H1 (cell line): ENCODE measurements around the gene L3MBTL1. TPM values are rescaled to one million over a fixed set of nuclear protein-coding genes. Genes with fewer than 3 reads are reported as not detected.

Experiments
- CTCF ChIA-PET: fragments of 300-600 bp; sonication (Branson Sonifier 250); formaldehyde crosslinking; loops from one replicate; lab custom pipeline; 2021; ENCODE audit not compliant: partially characterized antibody; lab: Charles Lee
- POLR2A ChIA-PET: fragments of 300-600 bp; sonication (Branson Sonifier 250); formaldehyde crosslinking; loops from one replicate; lab custom pipeline; 2021; ENCODE audit warnings: inconsistent platforms; ENCODE audit not compliant: partially characterized antibody; lab: Charles Lee
- DNase-seq, 2 experiments: peaks; one replicate each; pipeline versions ENCODE4 v3.0.0 to v3.0.0-alpha.2; 2010 to 2022; ENCODE audit warnings: low spot score in 2 of 2, low read depth in 1 of 2, mixed read lengths in 1 of 2
- FAIRE-seq: peaks from 2 replicates; lab custom pipeline; 2011; peaks lifted over from hg19 to GRCh38; lab: Jason Lieb, UNC
- H2AFZ ChIP-seq: 2 replicates; pipeline ENCODE4 v1.8.1; 2012; ENCODE audit warnings: low read length, inconsistent platforms
- H2AK5ac ChIP-seq: 2 replicates; pipeline ENCODE4 v1.6.1; 2013; ENCODE audit warnings: low read depth, low read length
- H2BK120ac ChIP-seq: replicated peaks from 2 replicates; pipeline ENCODE3; 2013; ENCODE audit warnings: low read depth, low read length, inconsistent platforms
- H2BK12ac ChIP-seq: 2 replicates; pipeline ENCODE4 v1.6.1; 2013; ENCODE audit warnings: low read depth, low read length
- H2BK15ac ChIP-seq: 2 replicates; pipeline ENCODE4 v1.6.1; 2013; ENCODE audit warnings: low read length
- H2BK20ac ChIP-seq: 2 replicates; pipeline ENCODE4 v1.6.1; 2013; ENCODE audit warnings: low read length
- H2BK5ac ChIP-seq: 2 replicates; pipeline ENCODE4 v1.6.1; 2013; ENCODE audit warnings: low read depth, low read length
- H3K14ac ChIP-seq: 2 replicates; pipeline ENCODE4 v1.6.1; 2013; ENCODE audit warnings: inconsistent platforms; ENCODE audit not compliant: insufficient read length
- H3K18ac ChIP-seq: 2 replicates; pipeline ENCODE4 v1.6.1; 2013; ENCODE audit warnings: low read length; ENCODE audit errors: extremely low read depth
- H3K23ac ChIP-seq: 2 replicates; pipeline ENCODE4 v1.6.1; 2013; ENCODE audit warnings: inconsistent platforms; ENCODE audit not compliant: insufficient read length
- H3K23me2 ChIP-seq: 2 replicates; pipeline ENCODE4 v1.6.1; 2013; ENCODE audit warnings: low read depth, low read length
- H3K27ac ChIP-seq: 2 replicates; pipeline ENCODE4 v1.6.1; 2011; ENCODE audit warnings: low read depth, low read length, inconsistent platforms
- H3K27me3 ChIP-seq, 4 experiments: replicated peaks in 1 of 4; 1 replicate in 1 of 4; 2 replicates in 3 of 4; pipeline versions ENCODE4 v1.6.1 to v1.8.1; 2011 to 2013; ENCODE audit warnings: low read length in 3 of 4, mild to moderate bottlenecking in 3 of 4, inconsistent platforms in 2 of 4, mixed read lengths in 2 of 4, moderate library complexity in 1 of 4; ENCODE audit not compliant: control insufficient read depth in 3 of 4, insufficient read depth in 3 of 4; ENCODE audit errors: extremely low read depth in 1 of 4
- H3K36me3 ChIP-seq, 4 experiments: 2 replicates each; pipeline versions ENCODE4 v1.6.1 to v1.8.1; 2011 to 2013; ENCODE audit warnings: mild to moderate bottlenecking in 4 of 4, low read length in 3 of 4, moderate library complexity in 2 of 4, control low read depth in 1 of 4, inconsistent platforms in 1 of 4; ENCODE audit not compliant: insufficient read depth in 4 of 4, control insufficient read depth in 2 of 4
- H3K4ac ChIP-seq: replicated peaks from 2 replicates; pipeline ENCODE3; 2013; ENCODE audit warnings: low read length, low read depth, mixed read lengths, inconsistent platforms; ENCODE audit not compliant: insufficient read length
- H3K4me1 ChIP-seq, 4 experiments: replicated peaks in 1 of 4; 1 replicate in 1 of 4; 2 replicates in 3 of 4; pipeline versions ENCODE4 v1.6.1 to v1.8.1; 2011 to 2013; ENCODE audit warnings: low read length in 3 of 4, inconsistent platforms in 2 of 4, mixed read lengths in 1 of 4; ENCODE audit not compliant: insufficient read depth in 4 of 4, control insufficient read depth in 3 of 4
- H3K4me2 ChIP-seq, 2 experiments: 2 replicates each; pipeline versions ENCODE4 v1.6.1 to v1.8.1; 2011 to 2013; ENCODE audit warnings: low read depth in 2 of 2, low read length in 2 of 2, control low read depth in 1 of 2, inconsistent platforms in 1 of 2, mild to moderate bottlenecking in 1 of 2; ENCODE audit not compliant: insufficient read depth in 1 of 2
- H3K4me3 ChIP-seq, 4 experiments: fragments of 200-600, 300-600 bp in 1 of 4; sonication (generic), shearing (Covaris generic), sonication (Bioruptor Twin) in 1 of 4; 2 replicates each; pipeline versions ENCODE4 v1.5.1 to v1.8.1; 2011 to 2016; ENCODE audit warnings: low read length in 4 of 4, low read depth in 3 of 4, control low read depth in 2 of 4, inconsistent platforms in 2 of 4, mild to moderate bottlenecking in 2 of 4, mixed read lengths in 1 of 4, moderate library complexity in 1 of 4; ENCODE audit not compliant: insufficient read depth in 2 of 4; ENCODE audit errors: extremely low read depth in 1 of 4
- H3K56ac ChIP-seq: replicated peaks from 2 replicates; pipeline ENCODE3; 2013; ENCODE audit warnings: low read depth, mild to moderate bottlenecking, mixed read lengths, low read length, inconsistent platforms; ENCODE audit not compliant: insufficient read length
- H3K79me1 ChIP-seq: 2 replicates; pipeline ENCODE4 v1.6.1; 2013; ENCODE audit warnings: low read depth, low read length, control low read depth
- H3K79me2 ChIP-seq, 2 experiments: 2 replicates each; pipeline versions ENCODE4 v1.6.1 to v1.8.1; 2012 to 2013; ENCODE audit warnings: low read length in 2 of 2, mild to moderate bottlenecking in 2 of 2, inconsistent platforms in 1 of 2; ENCODE audit not compliant: insufficient read depth in 2 of 2, control insufficient read depth in 1 of 2
- H3K9ac ChIP-seq, 4 experiments: replicated peaks in 1 of 4; 1 replicate in 1 of 4; 2 replicates in 3 of 4; pipeline versions ENCODE4 v1.6.1 to v1.8.1; 2011 to 2013; ENCODE audit warnings: low read depth in 3 of 4, low read length in 3 of 4, control low read depth in 2 of 4, mild to moderate bottlenecking in 2 of 4, moderate library complexity in 2 of 4, inconsistent platforms in 1 of 4; ENCODE audit errors: extremely low read depth in 1 of 4
- H3K9me3 ChIP-seq, 2 experiments: 2 replicates each; pipeline versions ENCODE4 v1.6.1 to v1.8.1; 2012 to 2013; ENCODE audit warnings: mild to moderate bottlenecking in 2 of 2, moderate library complexity in 2 of 2, control low read depth in 1 of 2, inconsistent platforms in 1 of 2, low read depth in 1 of 2, low read length in 1 of 2, mixed read lengths in 1 of 2; ENCODE audit not compliant: insufficient read depth in 2 of 2
- H4K20me1 ChIP-seq, 2 experiments: replicated peaks in 1 of 2; 2 replicates each; pipeline versions ENCODE3 to v1.8.1; 2011 to 2013; ENCODE audit warnings: inconsistent platforms in 2 of 2, low read length in 2 of 2, mild to moderate bottlenecking in 1 of 2; ENCODE audit not compliant: insufficient read depth in 2 of 2, control insufficient read depth in 1 of 2
- H4K5ac ChIP-seq: 2 replicates; pipeline ENCODE4 v1.6.1; 2013; ENCODE audit warnings: low read length, low read depth, mixed read lengths, inconsistent platforms; ENCODE audit not compliant: insufficient read length
- H4K8ac ChIP-seq: 2 replicates; pipeline ENCODE4 v1.8.0; 2013; ENCODE audit warnings: mild to moderate bottlenecking, moderate library complexity, low read length, inconsistent platforms; ENCODE audit not compliant: insufficient read depth; ENCODE audit errors: extremely low read depth
- H4K91ac ChIP-seq: replicated peaks from 2 replicates; pipeline ENCODE3; 2013; ENCODE audit warnings: low read length, mixed read lengths, inconsistent platforms; ENCODE audit not compliant: insufficient read length
- BACH1 ChIP-seq: IDR thresholded peaks from 2 replicates; pipeline ENCODE4 v1.6.1; 2012; ENCODE audit warnings: low read length, improper control_type of control experiment
- BCL11A ChIP-seq, 2 experiments: IDR thresholded peaks; one replicate each; pipeline ENCODE4 v1.6.1; 2011; ENCODE audit warnings: low read depth in 2 of 2, low read length in 2 of 2, mild to moderate bottlenecking in 2 of 2
- BRCA1 ChIP-seq: IDR thresholded peaks from 2 replicates; pipeline ENCODE4 v1.6.1; 2012; ENCODE audit warnings: low read depth, low read length, improper control_type of control experiment
- KDM5A ChIP-seq: fragments of 200-600 bp; IDR thresholded peaks from 2 replicates; pipeline ENCODE4 v1.7.1; 2012; ENCODE audit warnings: mild to moderate bottlenecking, low read length, inconsistent platforms, mixed read lengths
- MAFK ChIP-seq: IDR thresholded peaks from 2 replicates; pipeline ENCODE4 v1.6.1; 2012; ENCODE audit warnings: low read depth, mild to moderate bottlenecking, improper control_type of control experiment, low read length
- RAD21 ChIP-seq, 2 experiments: IDR thresholded peaks in 1 of 2; conservative IDR thresholded peaks in 1 of 2; 2 replicates each; pipeline ENCODE4 v1.6.1; 2011; ENCODE audit warnings: low read depth in 2 of 2, low read length in 2 of 2, improper control_type of control experiment in 1 of 2, inconsistent platforms in 1 of 2, mild to moderate bottlenecking in 1 of 2, moderate library complexity in 1 of 2
- SIX5 ChIP-seq: IDR thresholded peaks from 2 replicates; pipeline ENCODE4 v1.6.1; 2011; ENCODE audit warnings: mild to moderate bottlenecking, low read depth, low read length
- WGBS, 2 experiments: shearing (Covaris generic) in 1 of 2; methylation state at CpG; one replicate each; pipeline versions ENCODE4 v1.1.6 to v1.1.7; 2013 to 2015; ENCODE audit warnings: low lambda C conversion rate in 2 of 2, mixed read lengths in 2 of 2, inconsistent platforms in 1 of 2, low coverage in 1 of 2, missing lambda C conversion rate in 1 of 2; ENCODE audit not compliant: insufficient replicate concordance in 2 of 2, insufficient coverage in 1 of 2, insufficient read length in 1 of 2; ENCODE audit errors: extremely low coverage in 1 of 2, missing lambda C conversion rate in 1 of 2; 5-methylcytosine and 5-hydroxymethylcytosine counted together
- polyA plus RNA-seq, 7 experiments: library from polyadenylated mRNA; depleted of rRNA in 3 of 7; stranded (reverse) in 5 of 7; unstranded in 2 of 7; fragments of >200 nt in 5 of 7; fragments of 200-250 nt in 2 of 7; gene quantifications; 1 replicate in 5 of 7; 2 replicates in 1 of 7; 4 replicates in 1 of 7; pipeline versions ENCODE4 v1.2.1 to v1.2.3, GENCODE V29; 2011 to 2013; ENCODE audit warnings: missing spikeins in 2 of 7, mixed read lengths in 2 of 7
- total RNA-seq: library from RNA; stranded (reverse); fragmentation: NEBNext Ultra II Directional; extraction: Animal tissue kit (Norgen Biotek cat#: 25700); gene quantifications from 2 replicates; pipeline ENCODE4 v1.2.1, GENCODE V29; 2021

The L3MBTL1 gene
- total and polyA plus RNA-seq, 2 of the 8 experiments (the other 6 are each of a cell fraction or from before 2014, with no cell fraction given), result 11.9 to 17.0 TPM

GRCh38 chr20:43558412-43559146 is 51.1 kb downstream of the L3MBTL1 start, which contains the start of gene SGK2:
TSS of gene SGK2 (plus strand) at chr20:43559027. CDS start at chr20:43566496, 7,469 bp downstream.
- Histone ChIP-seq H4K8ac (peak within 1 kb of the TSS; percentile 28; the same call in 1 of the 2 replicates), H4K91ac (no peak within 1 kb of the TSS), H3K56ac (no peak within 1 kb of the TSS), H3K9ac (no peak within 1 kb of the TSS), H2AK5ac (no peak within 1 kb of the TSS), H2BK120ac (no peak within 1 kb of the TSS), H2BK15ac (no peak within 1 kb of the TSS), H2BK20ac (no peak within 1 kb of the TSS), H4K20me1 (no peaks in the 10 kb centered on the region), H3K27ac (no peak within 1 kb of the TSS), H3K79me2 (no peaks in the 10 kb centered on the region), H3K23ac (no peak within 1 kb of the TSS), H3K4me3 (no peak within 1 kb of the TSS), H3K4me2 (no peak within 1 kb of the TSS), H3K4ac (no peak within 1 kb of the TSS), H4K5ac (no peak within 1 kb of the TSS), H2BK12ac (0 out of 2 replicates have a peak within 1 kb of the TSS, but pooled peaks have one; percentile 27), H2AFZ (no peak within 1 kb of the TSS), H3K14ac (no peak within 1 kb of the TSS), H3K27me3 (no peaks in the 10 kb centered on the region), H3K18ac (no peak within 1 kb of the TSS; the same call in 1 of the 2 replicates), H3K36me3 (no peaks in the 10 kb centered on the region), H3K79me1 (no peaks in the 10 kb centered on the region), H2BK5ac (0 out of 2 replicates have a peak within 1 kb of the TSS, but pooled peaks have one; percentile 24), H3K23me2 (peaks cover 2% of the 10 kb centered on the region; the same call in 1 of the 2 replicates), H3K9me3 (no peaks in the 10 kb centered on the region), H3K4me1 (no peaks in the 10 kb centered on the region)
- ChIA-PET POLR2A (interaction anchor here (1.0 to 1.5 kb wide), 3 partner anchors 9 to 101 kb away, joined by 3 to 6 read pairs (median 4); partner anchors contain the start of gene SRSF6), CTCF (interaction anchor here (1.2 to 2.1 kb wide), 4 partner anchors 12 to 134 kb away, joined by 4 to 9 read pairs (median 6); no protein-coding TSS in a partner anchor)
- 85% methylated on average over 12 of the region's 12 CpGs; no CpG with 5 or more reads in 1 of the 2 experiments for WGBS, 2 experiments
- TF ChIP-seq RAD21 (IDR thresholded peaks at IDR 0.05 in 1 of 2, conservative IDR thresholded peaks at IDR 0.05 in 1 of 2; ENCODE audit: low read depth in 2 of 2, low read length in 2 of 2), result no peak
- no peak for TF ChIP-seq BRCA1
- peak; percentile 68 for TF ChIP-seq BACH1
- no peak for TF ChIP-seq SIX5
- TF ChIP-seq KDM5A, result no peak
- TF ChIP-seq MAFK, result peak; percentile 12; the same call in 1 of the 2 replicates
- no peak for TF ChIP-seq BCL11A (IDR thresholded peaks at IDR 0.05; ENCODE audit: low read depth in 2 of 2, low read length in 2 of 2)
- DNase-seq (no peak), FAIRE-seq (no peak)
